Stimulated activated CD4-positive, alpha-beta T cell treated with anti-CD3 and anti-CD28 coated beads, Interleukin-2, amount 100 ng/mL, for 24 hours (primary cell): ENCODE results near the gene C2orf15.
"Not testable (repeated sequence)": the region's sequence is repeated elsewhere in the genome, so short reads cannot be mapped to it uniquely, and the experiment has no call there.

ENCODE experiments used
- DNase-seq, 2 donors: peaks; one replicate each; pipeline ENCODE4 v3.0.0-alpha.2; 2020

Gene C2orf15

GRCh38 chr2:99169534-99169933 lies 28.0 kb downstream of the C2orf15 start:
- DNase-seq: no peak

- DNase-seq: no peak
Observed at GRCh38 chr2:99171377-99172140, 30.1 kb downstream of the C2orf15 start.

GRCh38 chr2:99180755-99181623 lies 39.5 kb downstream of the C2orf15 start, which contains the start of the genes MITD1 and MRPL30:
TSS of gene MITD1 (minus strand) at chr2:99181058. CDS start at chr2:99180981, 77 bp downstream.
TSS of gene MRPL30 (plus strand) at chr2:99181184. CDS start at chr2:99186204, 5,020 bp downstream.
- DNase-seq: peak; percentile 83 to 89

GRCh38 chr2:99181624-99182000 lies 40.1 kb downstream of the C2orf15 start:
- no peak for DNase-seq

- no peak for DNase-seq
Observed at GRCh38 chr2:99183025-99183424, 41.5 kb downstream of the C2orf15 start.

- DNase-seq: no peak
Observed at GRCh38 chr2:99184811-99185210, 43.3 kb downstream of the C2orf15 start.

GRCh38 chr2:99187011-99187410 lies 45.5 kb downstream of the C2orf15 start:
- no peak for DNase-seq

- DNase-seq: no peak
Observed at GRCh38 chr2:99188357-99188756, 46.9 kb downstream of the C2orf15 start.

- DNase-seq: no peak
Observed at GRCh38 chr2:99190548-99190947, 49.0 kb downstream of the C2orf15 start.

- DNase-seq: not testable (repeated sequence)
Observed at GRCh38 chr2:99192364-99192763, 50.9 kb downstream of the C2orf15 start.

- DNase-seq: no peak
Observed at GRCh38 chr2:99198103-99198841, 56.8 kb downstream of the C2orf15 start.

- DNase-seq: no peak
Observed at GRCh38 chr2:99200076-99200800, 58.7 kb downstream of the C2orf15 start.
